PC-3 (cell line): ENCODE results near the gene RPS21. TPM values are rescaled to one million over a fixed set of nuclear protein-coding genes. Genes with fewer than 3 reads are reported as not detected.

Experiments
- ATAC-seq: fragments of 200-7000 bp; cut with Tn5 transposase; 2 replicates; pipeline ENCODE4 v1.9.1; 2020; ENCODE audit warnings: mild to moderate bottlenecking, moderate library complexity
- Bru-seq: library from RNA; stranded (reverse); fragments of 400-500 nt; gene quantifications from one replicate; lab custom pipeline; 2021; lab: Mats Ljungman, UMichigan
- BruChase-seq, 2 experiments: library from RNA; stranded (reverse); fragments of 400-500 nt; gene quantifications; one replicate each; lab custom pipeline; 2021; lab: Mats Ljungman, UMichigan
- BruUV-seq: library from RNA; stranded (reverse); fragments of 400-500 nt; replicated peaks from 2 replicates; lab custom pipeline; 2021; lab: Mats Ljungman, UMichigan
- CTCF ChIA-PET: fragments of 300-600 bp; sonication (Branson Sonifier 250); formaldehyde crosslinking; loops from one replicate; lab custom pipeline; 2022; ENCODE audit warnings: antibody characterized with exemption; lab: Charles Lee
- POLR2A ChIA-PET: fragments of 300-600 bp; sonication (Branson Sonifier 250); formaldehyde crosslinking; loops from one replicate; lab custom pipeline; 2022; ENCODE audit warnings: antibody characterized with exemption; ENCODE audit not compliant: unreplicated experiment; lab: Charles Lee
- DNase-seq: peaks from one replicate; pipeline ENCODE4 v3.0.0-alpha.2; 2015
- H2AFZ ChIP-seq: fragments of 300-600 bp; sonication (generic); 2 replicates; pipeline ENCODE4 v1.6.0; 2016; ENCODE audit warnings: antibody characterized with exemption, low read length
- H3F3A ChIP-seq: fragments of 300-600 bp; sonication (generic); one replicate; pipeline ENCODE4 v1.6.0; 2017; ENCODE audit warnings: antibody characterized with exemption, low read length, control low read depth, mild to moderate bottlenecking; ENCODE audit not compliant: unreplicated experiment
- H3K27ac ChIP-seq: fragments of 300-600 bp; sonication (generic); 2 replicates; pipeline ENCODE4 v1.5.1; 2016; ENCODE audit warnings: mild to moderate bottlenecking, low read length
- H3K27me3 ChIP-seq: fragments of 300-600 bp; sonication (generic); 2 replicates; pipeline ENCODE4 v1.6.1; 2016; ENCODE audit warnings: low read length, mixed read lengths
- H3K36me3 ChIP-seq: fragments of 300-600 bp; sonication (generic); 2 replicates; pipeline ENCODE4 v1.6.1; 2016; ENCODE audit warnings: low read depth, mixed run types, low read length, mixed read lengths
- H3K4me1 ChIP-seq: fragments of 300-600 bp; sonication (generic); 2 replicates; pipeline ENCODE4 v1.5.1; 2016; ENCODE audit warnings: low read length; ENCODE audit not compliant: insufficient read depth
- H3K4me2 ChIP-seq: fragments of 300-600 bp; sonication (generic); 2 replicates; pipeline ENCODE4 v1.6.0; 2016; ENCODE audit warnings: low read length
- H3K4me3 ChIP-seq: fragments of 300-600 bp; sonication (generic); 2 replicates; pipeline ENCODE4 v1.5.1; 2016; ENCODE audit warnings: mild to moderate bottlenecking, low read length, mixed read lengths
- H3K79me2 ChIP-seq: fragments of 300-600 bp; sonication (generic); 2 replicates; pipeline ENCODE4 v1.6.1; 2017; ENCODE audit warnings: low read length, mixed read lengths
- H3K9ac ChIP-seq: fragments of 300-600 bp; sonication (generic); 2 replicates; pipeline ENCODE4 v1.6.0; 2016; ENCODE audit warnings: mild to moderate bottlenecking, low read length
- H3K9me2 ChIP-seq: fragments of 300-600 bp; sonication (generic); replicated peaks from 2 replicates; pipeline ENCODE4 v1.6.1; 2016; ENCODE audit warnings: mixed run types, low read length, mixed read lengths
- H3K9me3 ChIP-seq: fragments of 300-600 bp; sonication (generic); 2 replicates; pipeline ENCODE4 v1.6.1; 2016; ENCODE audit warnings: low read length, mixed read lengths
- H4K20me1 ChIP-seq: fragments of 300-600 bp; sonication (generic); 2 replicates; pipeline ENCODE4 v1.6.1; 2016; ENCODE audit warnings: low read length, mixed read lengths
- CTCF ChIP-seq: fragments of 300-600 bp; sonication (generic); conservative IDR thresholded peaks from 2 replicates; pipeline ENCODE4 v1.5.1; 2017; ENCODE audit warnings: antibody characterized with exemption, low read depth, mild to moderate bottlenecking, low read length
- EZH2 ChIP-seq: fragments of 300-600 bp; sonication (generic); IDR thresholded peaks from one replicate; pipeline ENCODE4 v1.6.1; 2017; ENCODE audit warnings: antibody characterized with exemption, mild to moderate bottlenecking, low read length; ENCODE audit not compliant: unreplicated experiment
- EZH2phosphoT487 ChIP-seq: fragments of 300-600 bp; sonication (generic); IDR thresholded peaks from 2 replicates; pipeline ENCODE4 v1.6.1; 2018; ENCODE audit warnings: mild to moderate bottlenecking, antibody characterized with exemption, low read length, borderline replicate concordance
- intact Hi-C: fragments of 100-400 bp; cut with micrococcal nuclease; formaldehyde crosslinking; loops from 2 replicates; pipeline ENCODE4 v1.9.0; 2023
- long read RNA-seq: library from polyadenylated mRNA; unstranded; transcript quantifications from one replicate; pipeline ENCODE4 v2.0.0, GENCODE V29; 2021; ENCODE audit not compliant: unreplicated experiment
- total RNA-seq: library from RNA; depleted of rRNA; stranded (reverse); fragments of >200 nt; gene quantifications from 2 replicates; pipeline ENCODE4 v1.2.3, GENCODE V29; 2014; rRNA removed

Gene RPS21
- total RNA-seq (1,250 and 1,945 TPM in 2 replicates), Bru-seq, nascent RNA (percentile 99 among the genes with signal in this experiment), BruChase-seq, experiment 1, labeled RNA remaining after a 6-hour chase (percentile 99 among the genes with signal in this experiment), BruChase-seq, experiment 2, labeled RNA remaining after a 2-hour chase (percentile 99 among the genes with signal in this experiment)
- long read RNA-seq, transcript RPS21-201 (6 exons, 344 nt): major isoform, 228 of 897 reads
- long read RNA-seq, transcript RPS21-205 (5 exons, 429 nt): minor isoform, 11 of 897 reads
- long read RNA-seq, partial matches to known transcripts: 609 of 897 reads
- long read RNA-seq, other reads (novel, unspliced or antisense): 48 of 897 reads

GRCh38 chr20:62386383-62387218, at the start of gene RPS21:
RPS21 (plus strand) TSS chr20:62387103; CDS start chr20:62387339, 236 bp downstream.
- Histone ChIP-seq H3F3A (peaks cover 21% of the 10 kb centered on the region), H2AFZ (peak within 1 kb of the TSS; percentile 66), H3K9ac (peak within 1 kb of the TSS; percentile 99), H3K27me3 (no peaks in the 10 kb centered on the region), H3K79me2 (peaks cover 53% of the 10 kb centered on the region), H3K36me3 (peaks cover 27% of the 10 kb centered on the region), H4K20me1 (peaks cover 28% of the 10 kb centered on the region), H3K4me3 (peak within 1 kb of the TSS; percentile 100), H3K4me2 (peak within 1 kb of the TSS; percentile 97), H3K9me2 (no peaks in the 10 kb centered on the region), H3K9me3 (no peaks in the 10 kb centered on the region), H3K27ac (peak within 1 kb of the TSS; percentile 75), H3K4me1 (peaks cover 18% of the 10 kb centered on the region)
- intact Hi-C loops: loop anchor here (10.0 kb wide), 1 partner anchor 408 kb away; the partner anchor contains the start of gene MRGBP
- TF ChIP-seq CTCF (no peak), EZH2phosphoT487 (no peak), EZH2 (no peak)
- TSS peak; percentile 58 for BruUV-seq
- ChIA-PET CTCF (interaction anchor here (0.5 to 0.9 kb wide), 4 partner anchors 37 to 256 kb away, joined by 3 to 9 read pairs (median 6); no protein-coding TSS in a partner anchor), POLR2A (interaction anchor here (0.6 to 0.7 kb wide), 4 partner anchors 26 to 202 kb away, joined by 3 to 23 read pairs (median 10); no protein-coding TSS in a partner anchor)
- ATAC-seq (peak; percentile 82), DNase-seq (peak; percentile 91)

GRCh38 chr20:62337558-62338293, 49.2 kb upstream of the RPS21 start:
- Histone ChIP-seq H3K27ac (no peak overlapping the region), H3K4me2 (no peak overlapping the region), H3K4me1 (no peaks in the 10 kb centered on the region), H3K36me3 (peaks cover 57% of the 10 kb centered on the region), H3K4me3 (no peak overlapping the region), H3K9me2 (no peaks in the 10 kb centered on the region), H3F3A (no peaks in the 10 kb centered on the region), H3K79me2 (peaks cover 4% of the 10 kb centered on the region; the same call in 1 of the 2 replicates), H3K9ac (no peak overlapping the region), H2AFZ (no peak overlapping the region), H4K20me1 (no peaks in the 10 kb centered on the region; the same call in 1 of the 2 replicates), H3K27me3 (no peaks in the 10 kb centered on the region), H3K9me3 (no peaks in the 10 kb centered on the region)
- ChIA-PET POLR2A (no interaction called here), CTCF (no interaction called here)
- TF ChIP-seq EZH2 (no peak), EZH2phosphoT487 (no peak), CTCF (no peak)
- ATAC-seq (no peak), DNase-seq (no peak)
- BruUV-seq: TSS peak; percentile 31
- intact Hi-C loops: no loop called here
